Trophoblast cell (in vitro differentiated cells and primary cell): ENCODE data around the gene HOXA5.
A peak's percentile ranks its signal among the peaks of the same experiment; 100 is the strongest.

Experiments
- DNase-seq, 2 donors: peaks; one replicate each; pipeline ENCODE4 v3.0.0-alpha.2; 2016
- H2AFZ ChIP-seq: 2 replicates; pipeline ENCODE4 v1.6.1; 2013; ENCODE audit warnings: low read length, moderate library complexity, mild to moderate bottlenecking; ENCODE audit not compliant: insufficient read depth, poor library complexity
- H2AK5ac ChIP-seq: 2 replicates; pipeline ENCODE4 v1.6.1; 2013; ENCODE audit warnings: mild to moderate bottlenecking, low read length
- H2BK120ac ChIP-seq: 2 replicates; pipeline ENCODE4 v1.6.1; 2013; ENCODE audit warnings: low read length, mild to moderate bottlenecking, moderate library complexity; ENCODE audit not compliant: insufficient read depth, poor library complexity
- H2BK12ac ChIP-seq: 2 replicates; pipeline ENCODE4 v1.6.1; 2013; ENCODE audit warnings: mild to moderate bottlenecking, low read length, moderate library complexity
- H2BK5ac ChIP-seq: 2 replicates; pipeline ENCODE4 v1.6.1; 2013; ENCODE audit warnings: low read length, low read depth, moderate library complexity, mild to moderate bottlenecking; ENCODE audit not compliant: poor library complexity
- H3K14ac ChIP-seq: 2 replicates; pipeline ENCODE4 v1.6.1; 2013; ENCODE audit warnings: mild to moderate bottlenecking, low read length
- H3K18ac ChIP-seq: 2 replicates; pipeline ENCODE4 v1.6.1; 2013; ENCODE audit warnings: mild to moderate bottlenecking, low read length
- H3K23ac ChIP-seq: 2 replicates; pipeline ENCODE4 v1.6.1; 2013; ENCODE audit warnings: low read length
- H3K27ac ChIP-seq: 2 replicates; pipeline ENCODE4 v1.5.1; 2013; ENCODE audit warnings: low read depth, mild to moderate bottlenecking, inconsistent platforms, low read length, moderate library complexity
- H3K27me3 ChIP-seq: 2 replicates; pipeline ENCODE4 v1.6.1; 2013; ENCODE audit warnings: inconsistent platforms, mild to moderate bottlenecking, low read length, moderate library complexity; ENCODE audit not compliant: insufficient read depth
- H3K36me3 ChIP-seq, 2 experiments: 1 replicate in 1 of 2; 2 replicates in 1 of 2; pipeline ENCODE4 v1.6.1; 2013; ENCODE audit warnings: low read length in 2 of 2, mild to moderate bottlenecking in 2 of 2, moderate library complexity in 1 of 2; ENCODE audit not compliant: insufficient read depth in 2 of 2, control insufficient read depth in 1 of 2
- H3K4ac ChIP-seq: 2 replicates; pipeline ENCODE4 v1.6.1; 2013; ENCODE audit warnings: low read depth, mild to moderate bottlenecking, low read length, moderate library complexity
- H3K4me1 ChIP-seq, 2 experiments: 1 replicate in 1 of 2; 2 replicates in 1 of 2; pipeline ENCODE4 v1.6.1; 2013; ENCODE audit warnings: low read length in 2 of 2, mild to moderate bottlenecking in 2 of 2, moderate library complexity in 1 of 2; ENCODE audit not compliant: insufficient read depth in 2 of 2, control insufficient read depth in 1 of 2
- H3K4me2 ChIP-seq: 2 replicates; pipeline ENCODE4 v1.6.1; 2013; ENCODE audit warnings: inconsistent platforms, mild to moderate bottlenecking, low read length, moderate library complexity
- H3K4me3 ChIP-seq: 2 replicates; pipeline ENCODE4 v1.5.1; 2013; ENCODE audit warnings: mild to moderate bottlenecking, low read depth, low read length, inconsistent platforms
- H3K79me1 ChIP-seq: one replicate; pipeline ENCODE4 v1.6.1; 2013; ENCODE audit warnings: low read length
- H3K79me2 ChIP-seq: 2 replicates; pipeline ENCODE4 v1.6.1; 2013; ENCODE audit warnings: low read length, mild to moderate bottlenecking; ENCODE audit not compliant: control insufficient read depth, insufficient read depth, poor library complexity
- H3K9ac ChIP-seq: 2 replicates; pipeline ENCODE4 v1.6.1; 2013; ENCODE audit warnings: mild to moderate bottlenecking, low read length
- H3K9me3 ChIP-seq: 2 replicates; pipeline ENCODE4 v1.6.1; 2013; ENCODE audit warnings: low read depth, mild to moderate bottlenecking, control low read depth, inconsistent platforms, low read length; ENCODE audit not compliant: insufficient read depth
- H4K12ac ChIP-seq: 2 replicates; pipeline ENCODE4 v1.6.1; 2013; ENCODE audit warnings: low read depth, mild to moderate bottlenecking, low read length, moderate library complexity
- H4K8ac ChIP-seq: 2 replicates; pipeline ENCODE4 v1.6.1; 2013; ENCODE audit warnings: low read depth, mild to moderate bottlenecking, low read length, moderate library complexity
- H4K91ac ChIP-seq: one replicate; pipeline ENCODE4 v1.6.1; 2013; ENCODE audit warnings: low read depth, mild to moderate bottlenecking, low read length, moderate library complexity
- WGBS: extraction: QIAGEN DNeasy Blood & Tissue Kit; methylation state at CpG from one replicate; pipeline ENCODE4 v1.1.7; 2013; ENCODE audit warnings: missing lambda C conversion rate; ENCODE audit not compliant: insufficient read length, insufficient coverage; ENCODE audit errors: extremely low coverage; 5-methylcytosine and 5-hydroxymethylcytosine counted together

HOXA5 gene

GRCh38 chr7:27107391-27108381 lies 35.8 kb downstream of the HOXA5 start:
- WGBS: no CpG with 5 or more reads among the region's 47 CpGs
- no peak overlapping the region for H3K4me2 ChIP-seq
- no peak overlapping the region for H3K4me3 ChIP-seq
- no peak overlapping the region for H3K27ac ChIP-seq
- H3K79me1 ChIP-seq: no peaks in the 10 kb centered on the region
- no peak overlapping the region for H2BK120ac ChIP-seq
- H2BK12ac ChIP-seq: no peak overlapping the region
- peaks cover 83% of the 10 kb centered on the region for H3K27me3 ChIP-seq
- DNase-seq: no peak
- no peak overlapping the region for H4K8ac ChIP-seq
- H4K12ac ChIP-seq: no peak overlapping the region
- no peak overlapping the region for H4K91ac ChIP-seq
- H3K4ac ChIP-seq: no peak overlapping the region
- H3K23ac ChIP-seq: no peak overlapping the region
- H3K79me2 ChIP-seq: no peaks in the 10 kb centered on the region
- no peak overlapping the region for H3K14ac ChIP-seq
- no peak overlapping the region for H3K9ac ChIP-seq
- peaks cover 16% of the 10 kb centered on the region for H3K9me3 ChIP-seq
- no peak overlapping the region for H2AK5ac ChIP-seq
- no peak overlapping the region for H2BK5ac ChIP-seq
- peaks cover 5 to 7% of the 10 kb centered on the region in 2 experiments for H3K4me1 ChIP-seq
- H3K36me3 ChIP-seq: no peaks in the 10 kb centered on the region
- H2AFZ ChIP-seq: no peak overlapping the region
- no peak overlapping the region for H3K18ac ChIP-seq

- Histone ChIP-seq H3K79me2 (no peaks in the 10 kb centered on the region), H3K36me3 (no peaks in the 10 kb centered on the region), H2AK5ac (no peak overlapping the region), H3K18ac (no peak overlapping the region), H3K9me3 (peaks cover 17% of the 10 kb centered on the region), H2AFZ (no peak overlapping the region), H3K9ac (no peak overlapping the region), H2BK120ac (no peak overlapping the region), H3K23ac (no peak overlapping the region), H3K4me3 (no peak overlapping the region), H4K12ac (no peak overlapping the region), H3K14ac (no peak overlapping the region), H3K4me2 (peak overlapping the region; percentile 23), H2BK12ac (no peak overlapping the region), H4K91ac (no peak overlapping the region), H3K79me1 (no peaks in the 10 kb centered on the region), H4K8ac (no peak overlapping the region), H3K27ac (no peak overlapping the region), H3K27me3 (peaks cover 91% of the 10 kb centered on the region), H3K4me1 (peaks cover 6 to 7% of the 10 kb centered on the region in 2 experiments), H3K4ac (no peak overlapping the region), H2BK5ac (no peak overlapping the region)
- no peak for DNase-seq
- WGBS: no CpG with 5 or more reads among the region's 14 CpGs
These were observed 36.6 kb downstream of the HOXA5 start for GRCh38 chr7:27106901-27107240.

GRCh38 chr7:27106181-27106900 lies 37.1 kb downstream of the HOXA5 start:
- Histone ChIP-seq H3K9ac (no peak overlapping the region), H3K9me3 (peaks cover 18% of the 10 kb centered on the region), H3K4me3 (no peak overlapping the region), H2BK120ac (no peak overlapping the region), H4K12ac (no peak overlapping the region), H2AFZ (no peak overlapping the region), H2AK5ac (no peak overlapping the region), H4K8ac (no peak overlapping the region), H3K27me3 (peaks cover 92% of the 10 kb centered on the region), H3K18ac (no peak overlapping the region), H4K91ac (no peak overlapping the region), H3K79me2 (no peaks in the 10 kb centered on the region), H2BK12ac (no peak overlapping the region), H2BK5ac (no peak overlapping the region), H3K23ac (no peak overlapping the region), H3K4me2 (peak overlapping the region; percentile 23), H3K14ac (no peak overlapping the region), H3K36me3 (no peaks in the 10 kb centered on the region), H3K4me1 (peaks cover 6 to 7% of the 10 kb centered on the region in 2 experiments), H3K27ac (no peak overlapping the region), H3K4ac (no peak overlapping the region), H3K79me1 (no peaks in the 10 kb centered on the region)
- no CpG with 5 or more reads among the region's 44 CpGs for WGBS
- DNase-seq: peak in 1 of 2 donors; percentile 48

GRCh38 chr7:27105301-27106031 lies 38.0 kb downstream of the HOXA5 start:
- no peaks in the 10 kb centered on the region for H3K79me2 ChIP-seq
- DNase-seq: no peak
- peaks cover 93% of the 10 kb centered on the region for H3K27me3 ChIP-seq
- no peak overlapping the region for H4K12ac ChIP-seq
- no peak overlapping the region for H3K14ac ChIP-seq
- no peak overlapping the region for H2BK12ac ChIP-seq
- no peak overlapping the region for H3K4me3 ChIP-seq
- H3K9me3 ChIP-seq: peaks cover 15% of the 10 kb centered on the region
- no peak overlapping the region for H2AFZ ChIP-seq
- peaks cover 5 to 6% of the 10 kb centered on the region in 2 experiments for H3K4me1 ChIP-seq
- no peaks in the 10 kb centered on the region for H3K36me3 ChIP-seq
- H3K23ac ChIP-seq: no peak overlapping the region
- H3K9ac ChIP-seq: no peak overlapping the region
- H3K4me2 ChIP-seq: no peak overlapping the region
- H2BK120ac ChIP-seq: no peak overlapping the region
- no peak overlapping the region for H4K91ac ChIP-seq
- H3K27ac ChIP-seq: no peak overlapping the region
- H3K79me1 ChIP-seq: no peaks in the 10 kb centered on the region
- H3K18ac ChIP-seq: no peak overlapping the region
- H2AK5ac ChIP-seq: no peak overlapping the region
- H3K4ac ChIP-seq: no peak overlapping the region
- no peak overlapping the region for H4K8ac ChIP-seq
- H2BK5ac ChIP-seq: no peak overlapping the region
- no CpG with 5 or more reads among the region's 13 CpGs for WGBS
